A673 (cell line): ENCODE data around the gene VAC14. TPM values are rescaled to one million over a fixed set of nuclear protein-coding genes. Genes with fewer than 3 reads are reported as not detected.

Experiments
- BruUV-seq: library from RNA; stranded (reverse); fragments of 400-500 nt; replicated peaks from 2 replicates; lab custom pipeline; 2021; lab: Mats Ljungman, UMichigan
- CTCF ChIA-PET: fragments of 300-600 bp; sonication (Branson Sonifier 250); formaldehyde crosslinking; loops from one replicate; lab custom pipeline; 2022; ENCODE audit warnings: antibody characterized with exemption; lab: Charles Lee
- POLR2A ChIA-PET: fragments of 300-600 bp; sonication (Branson Sonifier 250); formaldehyde crosslinking; loops from one replicate; lab custom pipeline; 2022; ENCODE audit warnings: antibody characterized with exemption; ENCODE audit not compliant: low non-redundant PET; lab: Charles Lee
- DNase-seq: peaks from one replicate; pipeline ENCODE4 v3.0.0-alpha.2; 2015; ENCODE audit warnings: low spot score
- H3K27ac ChIP-seq: fragments of 200-600 bp; sonication (generic); 2 replicates; pipeline ENCODE4 v1.5.1; 2016; ENCODE audit warnings: mixed run types, low read depth, mild to moderate bottlenecking, mixed read lengths, antibody characterized with exemption, low read length; ENCODE audit not compliant: poor library complexity, severe bottlenecking
- H3K27me3 ChIP-seq: fragments of 200-600 bp; sonication (generic); replicated peaks from 2 replicates; pipeline ENCODE4 v1.6.1; 2017; ENCODE audit warnings: mixed run types, low read depth, mild to moderate bottlenecking, mixed read lengths, antibody characterized with exemption, low read length; ENCODE audit not compliant: insufficient read depth, poor library complexity
- H3K36me3 ChIP-seq: fragments of 200-600 bp; sonication (generic); 2 replicates; pipeline ENCODE4 v1.6.1; 2016; ENCODE audit warnings: mixed run types, mild to moderate bottlenecking, mixed read lengths, antibody characterized with exemption, low read length; ENCODE audit not compliant: insufficient read depth, poor library complexity, severe bottlenecking
- H3K4me1 ChIP-seq: fragments of 200-600 bp; sonication (generic); 2 replicates; pipeline ENCODE4 v1.6.1; 2017; ENCODE audit warnings: mixed run types, mild to moderate bottlenecking, mixed read lengths, antibody characterized with exemption, low read length; ENCODE audit not compliant: insufficient read depth, poor library complexity, severe bottlenecking
- H3K4me3 ChIP-seq: fragments of 200-600 bp; sonication (generic); 2 replicates; pipeline ENCODE4 v1.5.1; 2016; ENCODE audit warnings: low read depth, mixed run types, mild to moderate bottlenecking, mixed read lengths, low read length; ENCODE audit not compliant: poor library complexity, severe bottlenecking
- H3K9me3 ChIP-seq: fragments of 200-600 bp; sonication (generic); 2 replicates; pipeline ENCODE4 v1.6.1; 2016; ENCODE audit warnings: mixed run types, low read depth, mild to moderate bottlenecking, mixed read lengths, antibody characterized with exemption, low read length; ENCODE audit not compliant: poor library complexity, severe bottlenecking
- EZH2 ChIP-seq: fragments of 200-600 bp; sonication (generic); IDR thresholded peaks from 2 replicates; pipeline ENCODE4 v1.6.1; 2017; ENCODE audit warnings: borderline replicate concordance, low read depth, mild to moderate bottlenecking, mixed read lengths, antibody characterized with exemption, low read length; ENCODE audit not compliant: poor library complexity, severe bottlenecking
- intact Hi-C: fragments of 100-400 bp; cut with micrococcal nuclease; formaldehyde crosslinking; loops from one replicate; pipeline ENCODE4 v1.10.0; 2022; ENCODE audit not compliant: unreplicated experiment
- total RNA-seq: library from RNA; stranded (reverse); gene quantifications from 2 replicates; pipeline ENCODE4 v1.2.3, GENCODE V29; 2021
- TF ChIP-seq, protein P1 (sequence below): fragments of 300-800, 200-600 bp; sonication (generic); conservative IDR thresholded peaks from 2 replicates; pipeline ENCODE4 v1.5.1; 2017; ENCODE audit warnings: low read depth, mild to moderate bottlenecking, antibody characterized with exemption, low read length, moderate library complexity, mixed read lengths

VAC14 gene
- total RNA-seq, 1 experiment from 2014 or later, result 46.6 TPM

DNA sequence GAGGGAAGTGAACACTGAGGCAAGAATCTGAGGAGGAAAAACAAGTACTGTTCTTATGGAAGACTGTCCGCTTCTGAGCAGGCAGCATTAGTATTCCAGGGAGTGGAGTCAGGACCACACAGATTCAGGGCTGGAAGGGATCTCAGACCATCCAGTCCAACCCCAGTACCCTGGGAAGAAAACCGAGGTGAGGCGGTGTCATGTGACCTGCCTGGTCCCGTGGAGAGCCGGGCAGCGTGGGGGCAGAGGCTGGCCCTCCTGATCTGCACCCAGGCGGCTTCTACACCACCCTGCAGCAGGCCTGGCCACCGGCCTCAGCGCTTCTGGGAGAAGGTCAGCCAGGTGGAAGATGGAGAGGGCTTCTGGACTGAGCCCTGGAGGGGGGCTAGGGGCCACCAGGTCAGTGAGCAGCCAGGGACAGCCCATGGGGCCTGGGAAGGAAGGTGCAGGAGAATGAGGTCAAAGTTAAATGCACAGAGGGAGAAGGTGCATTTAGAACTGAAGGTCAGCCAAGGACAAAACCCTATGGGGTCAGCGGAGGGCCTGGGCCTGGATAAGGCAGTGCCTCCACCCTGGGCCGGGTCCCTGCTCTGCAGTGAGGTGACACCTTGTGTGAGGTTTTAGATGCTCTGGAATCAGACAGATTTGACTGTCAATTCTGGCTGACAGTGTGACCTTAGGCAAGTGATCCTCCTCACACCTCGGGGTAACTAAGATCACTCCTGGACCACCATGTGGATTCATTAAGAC lies 45.9 kb downstream of the VAC14 start:
- no TSS peak for BruUV-seq
- intact Hi-C loops, result loop anchor here (5.0 kb wide), 1 partner anchor 68 kb away; the partner anchor contains the start of gene MTSS2
- no peak for DNase-seq
- no peak for TF ChIP-seq EZH2
- POLR2A ChIA-PET, result no interaction called here
- Histone ChIP-seq H3K9me3 (no peaks in the 10 kb centered on the region), H3K4me1 (peaks cover 19% of the 10 kb centered on the region), H3K4me3 (no peak overlapping the region), H3K27ac (no peak overlapping the region), H3K36me3 (no peaks in the 10 kb centered on the region), H3K27me3 (no peaks in the 10 kb centered on the region)
- CTCF ChIA-PET, result no interaction called here

DNA sequence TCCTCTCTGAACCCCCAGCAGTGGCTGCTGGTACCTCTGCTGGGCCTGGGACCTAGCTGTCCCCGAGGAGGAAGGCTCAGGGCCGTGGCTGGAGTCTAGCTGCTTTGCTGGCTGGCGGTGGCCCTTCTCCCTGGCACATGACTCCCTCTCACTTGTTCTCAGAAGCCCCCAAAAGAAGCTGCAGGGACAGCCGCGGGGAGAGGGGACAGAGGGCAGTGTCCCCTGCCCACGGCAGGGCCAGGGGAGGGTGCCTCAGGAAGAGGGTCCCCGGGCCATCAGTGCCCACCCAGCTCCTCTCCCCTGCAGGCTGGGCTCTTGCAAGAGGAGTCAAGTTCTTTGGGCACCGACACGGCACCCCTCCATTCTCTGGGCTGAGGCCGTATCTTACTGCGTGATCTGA lies 46.6 kb downstream of the VAC14 start:
- DNase-seq, result no peak
- H3K27me3 ChIP-seq, result no peaks in the 10 kb centered on the region
- H3K4me1 ChIP-seq, result peaks cover 19% of the 10 kb centered on the region
- no TSS peak for BruUV-seq
- CTCF ChIA-PET, result no interaction called here
- intact Hi-C loops, result loop anchor here (5.0 kb wide), 1 partner anchor 67 kb away; the partner anchor contains the start of gene MTSS2
- POLR2A ChIA-PET, result no interaction called here
- TF ChIP-seq, protein P1, sequence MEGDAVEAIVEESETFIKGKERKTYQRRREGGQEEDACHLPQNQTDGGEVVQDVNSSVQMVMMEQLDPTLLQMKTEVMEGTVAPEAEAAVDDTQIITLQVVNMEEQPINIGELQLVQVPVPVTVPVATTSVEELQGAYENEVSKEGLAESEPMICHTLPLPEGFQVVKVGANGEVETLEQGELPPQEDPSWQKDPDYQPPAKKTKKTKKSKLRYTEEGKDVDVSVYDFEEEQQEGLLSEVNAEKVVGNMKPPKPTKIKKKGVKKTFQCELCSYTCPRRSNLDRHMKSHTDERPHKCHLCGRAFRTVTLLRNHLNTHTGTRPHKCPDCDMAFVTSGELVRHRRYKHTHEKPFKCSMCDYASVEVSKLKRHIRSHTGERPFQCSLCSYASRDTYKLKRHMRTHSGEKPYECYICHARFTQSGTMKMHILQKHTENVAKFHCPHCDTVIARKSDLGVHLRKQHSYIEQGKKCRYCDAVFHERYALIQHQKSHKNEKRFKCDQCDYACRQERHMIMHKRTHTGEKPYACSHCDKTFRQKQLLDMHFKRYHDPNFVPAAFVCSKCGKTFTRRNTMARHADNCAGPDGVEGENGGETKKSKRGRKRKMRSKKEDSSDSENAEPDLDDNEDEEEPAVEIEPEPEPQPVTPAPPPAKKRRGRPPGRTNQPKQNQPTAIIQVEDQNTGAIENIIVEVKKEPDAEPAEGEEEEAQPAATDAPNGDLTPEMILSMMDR, result no peak
- no peak for TF ChIP-seq EZH2
- H3K9me3 ChIP-seq, result no peaks in the 10 kb centered on the region
- H3K36me3 ChIP-seq, result no peaks in the 10 kb centered on the region
- no peak overlapping the region for H3K4me3 ChIP-seq
- H3K27ac ChIP-seq, result no peak overlapping the region

DNA sequence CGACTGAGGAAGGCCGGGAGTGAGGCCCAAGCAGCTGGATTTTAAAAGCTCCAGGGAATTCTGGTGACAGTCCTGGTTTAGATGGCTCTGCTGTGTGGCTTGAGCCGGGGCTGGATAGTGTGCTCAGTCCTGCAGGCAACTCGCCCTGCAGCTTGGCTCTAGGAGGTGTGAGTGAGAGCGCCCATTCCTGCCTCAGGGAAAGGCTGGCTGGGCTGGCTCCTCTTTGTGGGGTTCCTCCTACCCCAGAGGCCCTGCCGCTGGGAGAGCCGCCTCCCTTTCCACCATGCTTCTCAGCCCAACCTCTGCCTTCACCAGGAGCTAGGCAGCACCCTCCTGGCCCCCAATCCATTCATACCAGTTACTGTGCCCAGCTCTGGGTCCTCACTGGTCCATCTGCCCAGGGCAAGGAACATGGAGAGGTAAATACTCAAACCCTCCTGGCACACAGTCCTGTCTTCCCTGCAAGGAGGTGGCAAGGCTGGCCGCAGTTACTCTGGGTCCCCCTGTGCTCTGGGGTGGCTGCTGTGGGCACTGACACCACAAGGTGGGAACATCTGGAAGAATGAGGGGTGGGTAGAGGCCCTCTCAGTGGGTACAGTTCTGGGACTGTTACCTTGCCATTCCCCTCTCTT lies 47.1 kb downstream of the VAC14 start:
- ChIA-PET POLR2A (no interaction called here), CTCF (no interaction called here)
- H3K36me3 ChIP-seq, result no peaks in the 10 kb centered on the region
- H3K9me3 ChIP-seq, result no peaks in the 10 kb centered on the region
- H3K27ac ChIP-seq, result no peak overlapping the region
- H3K4me1 ChIP-seq, result peaks cover 22% of the 10 kb centered on the region
- DNase-seq, result no peak
- H3K27me3 ChIP-seq, result no peaks in the 10 kb centered on the region
- no TSS peak for BruUV-seq
- TF ChIP-seq EZH2, result no peak
- TF ChIP-seq, protein P1, result no peak
- no peak overlapping the region for H3K4me3 ChIP-seq
- intact Hi-C loops, result loop anchor here (5.0 kb wide), 1 partner anchor 67 kb away; the partner anchor contains the start of gene MTSS2
